ENCODE results near the gene KRT85.

DNA sequence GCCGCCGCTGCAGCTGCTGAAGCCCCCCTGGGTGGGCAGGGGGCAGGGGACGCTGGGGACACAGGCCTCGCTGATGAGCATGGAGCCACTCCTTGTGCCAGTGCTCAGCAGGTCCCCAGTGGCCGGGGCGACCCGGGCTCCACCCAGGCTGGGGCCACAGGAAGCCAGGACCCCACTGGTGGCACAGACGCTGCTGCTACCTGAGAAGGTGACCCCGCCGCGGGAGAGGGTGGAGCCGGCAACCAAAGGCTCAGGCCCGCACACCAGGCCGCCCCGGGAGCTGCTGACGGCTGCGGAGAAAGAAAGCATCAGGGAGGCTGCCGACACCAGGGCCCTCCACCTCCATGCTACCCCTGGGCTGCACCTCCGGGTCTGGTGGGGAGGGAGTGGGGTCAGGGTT is 10.8 kb upstream of the KRT85 start:
- TF ChIP-seq EZH2 (IDR thresholded peaks at IDR 0.05; ENCODE audit: insufficient read depth, poor library complexity, severe bottlenecking) (no peak), EZH2phosphoT487 (IDR thresholded peaks at IDR 0.05; ENCODE audit: insufficient read depth, low read depth) (no peak)
